ENCODE measurements around the gene TLE7. TPM values are rescaled to one million over a fixed set of nuclear protein-coding genes. Genes with fewer than 3 reads are reported as not detected.

TLE7 gene
- total RNA-seq, 1 experiment from 2014 or later: not detected

- peak overlapping the region; percentile 82 to 90; a peak in 4 of 5 replicates for H3K4me3 Mint-ChIP-seq
- peaks cover 45% of the 10 kb centered on the region for H3K27me3 Mint-ChIP-seq (ENCODE audit: low read depth)
- H4K91ac ChIP-seq (ENCODE audit: insufficient read length, low read depth, low read length): no peak overlapping the region
- H3K18ac ChIP-seq (ENCODE audit: insufficient read length, low read depth, low read length): no peak overlapping the region
- H3K36me3 Mint-ChIP-seq (ENCODE audit: insufficient read depth in 1 of 3, low read depth in 3 of 3): peaks cover 0 to 2% (median 0%) of the 10 kb centered on the region in 3 experiments; a peak in 1 of 7 replicates
- no peaks in the 10 kb centered on the region for H4K20me1 ChIP-seq (ENCODE audit: control insufficient read depth, insufficient read depth, insufficient read length)
- no peak overlapping the region for H3K23ac ChIP-seq (ENCODE audit: insufficient read length, low read depth, low read length)
- H3K4me2 ChIP-seq (ENCODE audit: insufficient read depth, insufficient read length, low read length): no peak overlapping the region
- no peak overlapping the region for H2BK15ac ChIP-seq (ENCODE audit: low read depth, low read length)
- no peak overlapping the region for H3K27ac ChIP-seq (ENCODE audit: insufficient read length, low read depth, low read length)
- H3K9me3 ChIP-seq (ENCODE audit: control insufficient read depth, low read depth, low read length): no peaks in the 10 kb centered on the region
- no peaks in the 10 kb centered on the region for H3K79me2 ChIP-seq (ENCODE audit: insufficient read depth, low read length)
- no peak overlapping the region for H2AK5ac ChIP-seq (ENCODE audit: insufficient read length, low read length)
- H3K27ac Mint-ChIP-seq: no peak overlapping the region
- no peak for TF ChIP-seq CTCF (conservative IDR thresholded peaks at IDR 0.05)
- H2BK12ac ChIP-seq (ENCODE audit: insufficient read length, low read depth, low read length): no peak overlapping the region
- no peaks in the 10 kb centered on the region for H3K23me2 ChIP-seq (ENCODE audit: insufficient read length, low read depth, low read length, poor library complexity, severe bottlenecking)
- no peak overlapping the region for H3T11ph ChIP-seq (ENCODE audit: low read length)
- no peaks in the 10 kb centered on the region for H3K4me1 ChIP-seq (ENCODE audit: insufficient read depth, low read length)
- peaks cover 0 to 4% of the 10 kb centered on the region in 2 experiments; a peak in 2 of 5 replicates for H3K9me3 Mint-ChIP-seq
- no peak overlapping the region for H2AFZ ChIP-seq (ENCODE audit: low read length)
- H3K27me3 ChIP-seq (ENCODE audit: insufficient read depth, low read length): no peaks in the 10 kb centered on the region
- no peak overlapping the region for H2BK120ac ChIP-seq (ENCODE audit: low read depth, low read length, poor library complexity, severe bottlenecking)
- no peaks in the 10 kb centered on the region for H3K79me1 ChIP-seq (ENCODE audit: insufficient read depth, low read depth, low read length, poor library complexity, severe bottlenecking)
- H3K4ac ChIP-seq (ENCODE audit: low read depth, low read length): no peak overlapping the region
- H3K9ac ChIP-seq (ENCODE audit: extremely low read depth, insufficient read length, low read length): no peak overlapping the region
- H4K5ac ChIP-seq (ENCODE audit: insufficient read length, low read depth, low read length): no peak overlapping the region
- H3K56ac ChIP-seq (ENCODE audit: insufficient read length, low read depth, low read length): no peak overlapping the region
- DNase-seq: no peak
- H3K4me1 Mint-ChIP-seq: peaks cover 15 to 19% of the 10 kb centered on the region in 2 experiments
- H2BK5ac ChIP-seq (ENCODE audit: insufficient read length, low read length): no peak overlapping the region
- no peak overlapping the region for H3K14ac ChIP-seq (ENCODE audit: insufficient read depth, low read length)
- WGBS (ENCODE audit: extremely low coverage, insufficient read length, low lambda C conversion rate): no CpG with 5 or more reads among the region's 6 CpGs
- H2BK20ac ChIP-seq (ENCODE audit: low read depth, low read length, poor library complexity, severe bottlenecking): no peak overlapping the region
- H4K8ac ChIP-seq (replicated peaks; ENCODE audit: insufficient read length, low read depth, low read length): no peak overlapping the region
These were observed 17.2 kb downstream of the TLE7 start for GRCh38 chr16:71424626-71425025.
